ENCODE data around the gene GUCY1A1. TPM values are rescaled to one million over a fixed set of nuclear protein-coding genes. Genes with fewer than 3 reads are reported as not detected.
"Not testable (repeated sequence)": the region's sequence is repeated elsewhere in the genome, so short reads cannot be mapped to it uniquely, and the experiment has no call there.

The GUCY1A1 gene
- total and polyA plus RNA-seq, 4 experiments from 2014 or later: not detected

DNA sequence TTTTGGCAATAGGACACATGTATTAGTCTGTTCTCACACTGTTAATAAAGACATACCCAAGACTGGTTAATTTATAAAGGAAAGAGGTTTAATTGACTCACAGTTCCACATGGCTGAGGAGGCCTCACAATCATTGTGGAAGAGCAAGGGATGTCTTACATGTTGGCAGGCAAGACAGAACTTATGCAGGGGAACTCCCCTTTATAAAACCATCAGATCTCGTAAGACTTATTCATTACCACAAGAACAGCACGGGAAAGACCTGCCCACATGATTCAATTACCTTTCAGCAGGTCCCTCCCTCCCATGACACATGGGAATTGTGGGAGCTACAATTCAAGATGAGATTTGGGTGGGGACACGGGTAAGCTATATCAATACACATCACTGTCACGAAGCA is 15.9 kb upstream of the GUCY1A1 start:
- H3K27me3 Mint-ChIP-seq; H3K27ac Mint-ChIP-seq; H3K36me3 ChIP-seq (ENCODE audit: insufficient read depth, low read length); DNase-seq; H3K9me3 ChIP-seq (ENCODE audit: control insufficient read depth in 1 of 2, low read length in 2 of 2); H3K27ac ChIP-seq (ENCODE audit: low read depth, low read length); intact Hi-C loops (cut with micrococcal nuclease); H3K4me3 ChIP-seq (ENCODE audit: low read length in 2 of 2); H3K4me1 ChIP-seq (ENCODE audit: insufficient read depth, low read length); H3K27me3 ChIP-seq (ENCODE audit: insufficient read depth, low read length); CTCF ChIA-PET (ENCODE audit: partially characterized antibody); H3K9me3 Mint-ChIP-seq; POLR2A ChIA-PET (ENCODE audit: partially characterized antibody); H3K36me3 Mint-ChIP-seq; H3K4me1 Mint-ChIP-seq; H3K4me3 Mint-ChIP-seq: not testable (repeated sequence)

GRCh38 chr4:155653052-155653451 is 13.6 kb upstream of the GUCY1A1 start:
- ChIA-PET POLR2A (ENCODE audit: partially characterized antibody) (no interaction called here), CTCF (ENCODE audit: partially characterized antibody) (no interaction called here)
- H3K27me3 Mint-ChIP-seq: peaks cover 0 to 2% of the 10 kb centered on the region in 2 donors
- H3K9me3 Mint-ChIP-seq: peaks cover 0 to 2% (median 0%) of the 10 kb centered on the region in 8 donors
- no peak overlapping the region for H3K4me3 Mint-ChIP-seq
- intact Hi-C loops (cut with micrococcal nuclease): no loop called here
- Histone ChIP-seq H3K36me3 (ENCODE audit: insufficient read depth, low read length) (no peaks in the 10 kb centered on the region), H3K4me1 (ENCODE audit: insufficient read depth, low read length) (no peaks in the 10 kb centered on the region), H3K4me3 (ENCODE audit: low read length in 2 of 2) (no peak overlapping the region), H3K27me3 (ENCODE audit: insufficient read depth, low read length) (no peaks in the 10 kb centered on the region), H3K27ac (ENCODE audit: low read depth, low read length) (no peak overlapping the region), H3K9me3 (ENCODE audit: control insufficient read depth in 1 of 2, low read length in 2 of 2) (no peaks in the 10 kb centered on the region)
- no peak overlapping the region for H3K27ac Mint-ChIP-seq
- H3K4me1 Mint-ChIP-seq: no peaks in the 10 kb centered on the region
- no peak for DNase-seq
- no peaks in the 10 kb centered on the region for H3K36me3 Mint-ChIP-seq

GRCh38 chr4:155656025-155656424 is 10.6 kb upstream of the GUCY1A1 start:
- Histone ChIP-seq H3K4me3 (ENCODE audit: low read length in 2 of 2) (no peak overlapping the region), H3K27me3 (ENCODE audit: insufficient read depth, low read length) (no peaks in the 10 kb centered on the region), H3K4me1 (ENCODE audit: insufficient read depth, low read length) (no peaks in the 10 kb centered on the region), H3K9me3 (ENCODE audit: control insufficient read depth in 1 of 2, low read length in 2 of 2) (no peaks in the 10 kb centered on the region), H3K36me3 (ENCODE audit: insufficient read depth, low read length) (no peaks in the 10 kb centered on the region), H3K27ac (ENCODE audit: low read depth, low read length) (no peak overlapping the region)
- POLR2A ChIA-PET (ENCODE audit: partially characterized antibody): no interaction called here
- intact Hi-C loops (cut with micrococcal nuclease): no loop called here
- Mint-ChIP-seq H3K27me3 (peaks cover 0 to 2% of the 10 kb centered on the region in 2 donors), H3K9me3 (peaks cover 0 to 2% (median 0%) of the 10 kb centered on the region in 8 donors), H3K4me1 (no peaks in the 10 kb centered on the region), H3K36me3 (no peaks in the 10 kb centered on the region), H3K27ac (no peak overlapping the region), H3K4me3 (no peak overlapping the region)
- DNase-seq: no peak
- CTCF ChIA-PET (ENCODE audit: partially characterized antibody): no interaction called here

- Mint-ChIP-seq H3K4me1 (no peaks in the 10 kb centered on the region), H3K36me3 (no peaks in the 10 kb centered on the region), H3K27ac (no peak overlapping the region), H3K4me3 (no peak overlapping the region), H3K27me3 (peaks cover 0 to 2% of the 10 kb centered on the region in 2 donors), H3K9me3 (peaks cover 0 to 5% (median 0%) of the 10 kb centered on the region in 8 donors)
- ChIA-PET POLR2A (ENCODE audit: partially characterized antibody) (no interaction called here), CTCF (ENCODE audit: partially characterized antibody) (no interaction called here)
- H3K27me3 ChIP-seq (ENCODE audit: insufficient read depth, low read length): no peaks in the 10 kb centered on the region
- no peak overlapping the region for H3K4me3 ChIP-seq (ENCODE audit: low read length in 2 of 2)
- no peaks in the 10 kb centered on the region for H3K9me3 ChIP-seq (ENCODE audit: control insufficient read depth in 1 of 2, low read length in 2 of 2)
- intact Hi-C loops (cut with micrococcal nuclease): no loop called here
- H3K27ac ChIP-seq (ENCODE audit: low read depth, low read length): no peak overlapping the region
- no peak for DNase-seq
- no peaks in the 10 kb centered on the region for H3K4me1 ChIP-seq (ENCODE audit: insufficient read depth, low read length)
- no peaks in the 10 kb centered on the region for H3K36me3 ChIP-seq (ENCODE audit: insufficient read depth, low read length)
These were observed 9.5 kb upstream of the GUCY1A1 start for GRCh38 chr4:155657169-155657568.

DNA sequence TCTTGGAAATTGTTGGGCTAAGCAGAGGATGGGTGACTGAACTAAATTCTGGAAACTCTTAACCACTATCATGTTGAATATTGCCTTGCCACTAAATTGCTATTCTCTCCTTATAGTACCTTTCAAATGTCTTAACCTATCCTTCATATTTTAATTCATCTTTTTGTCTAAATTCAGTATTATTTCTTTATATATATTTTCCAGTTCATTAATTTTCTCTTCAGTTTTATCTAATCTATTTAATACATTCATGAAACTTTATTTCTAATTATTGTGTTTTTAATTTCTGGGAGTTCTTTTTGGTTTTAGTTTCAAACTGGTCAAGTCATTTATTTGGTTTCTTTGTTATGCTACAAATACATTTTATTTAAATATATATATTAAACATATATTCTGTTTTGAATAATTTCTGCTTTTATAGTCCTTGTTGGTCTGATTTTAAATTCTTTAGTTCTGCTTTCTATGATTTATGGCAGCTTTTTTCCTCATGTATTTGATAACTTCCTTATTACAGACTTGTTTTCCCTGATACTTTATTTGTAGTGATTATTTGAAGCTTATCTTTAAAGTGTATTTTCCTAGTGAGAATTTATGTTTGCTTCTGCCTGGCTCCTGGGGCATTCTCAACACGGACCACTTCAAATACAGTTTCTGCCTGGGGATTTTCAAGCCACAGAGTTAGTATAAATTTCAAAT is 8.5 kb upstream of the GUCY1A1 start:
- no peaks in the 10 kb centered on the region for H3K4me1 ChIP-seq (ENCODE audit: insufficient read depth, low read length)
- POLR2A ChIA-PET (ENCODE audit: partially characterized antibody): no interaction called here
- Mint-ChIP-seq H3K4me1 (no peaks in the 10 kb centered on the region), H3K27ac (no peak overlapping the region), H3K27me3 (peaks cover 0 to 3% of the 10 kb centered on the region in 2 donors), H3K4me3 (no peak overlapping the region), H3K9me3 (peaks cover 0 to 5% (median 0%) of the 10 kb centered on the region in 8 donors), H3K36me3 (no peaks in the 10 kb centered on the region)
- DNase-seq: no peak
- no peaks in the 10 kb centered on the region for H3K9me3 ChIP-seq (ENCODE audit: control insufficient read depth in 1 of 2, low read length in 2 of 2)
- H3K27ac ChIP-seq (ENCODE audit: low read depth, low read length): no peak overlapping the region
- intact Hi-C loops (cut with micrococcal nuclease): no loop called here
- no peaks in the 10 kb centered on the region for H3K36me3 ChIP-seq (ENCODE audit: insufficient read depth, low read length)
- no peak overlapping the region for H3K4me3 ChIP-seq (ENCODE audit: low read length in 2 of 2)
- CTCF ChIA-PET (ENCODE audit: partially characterized antibody): no interaction called here
- H3K27me3 ChIP-seq (ENCODE audit: insufficient read depth, low read length): no peaks in the 10 kb centered on the region

GRCh38 chr4:155658681-155659064 is 8.0 kb upstream of the GUCY1A1 start:
- intact Hi-C loops (cut with micrococcal nuclease): no loop called here
- POLR2A ChIA-PET (ENCODE audit: partially characterized antibody): no interaction called here
- Mint-ChIP-seq H3K27me3 (peaks cover 2 to 3% of the 10 kb centered on the region in 2 donors), H3K4me1 (no peaks in the 10 kb centered on the region), H3K36me3 (no peaks in the 10 kb centered on the region), H3K27ac (no peak overlapping the region), H3K4me3 (no peak overlapping the region), H3K9me3 (peaks cover 0 to 5% (median 0%) of the 10 kb centered on the region in 8 donors)
- CTCF ChIA-PET (ENCODE audit: partially characterized antibody): no interaction called here
- no peaks in the 10 kb centered on the region for H3K9me3 ChIP-seq (ENCODE audit: control insufficient read depth in 1 of 2, low read length in 2 of 2)
- DNase-seq: no peak
- H3K36me3 ChIP-seq (ENCODE audit: insufficient read depth, low read length): no peaks in the 10 kb centered on the region
- H3K27ac ChIP-seq (ENCODE audit: low read depth, low read length): no peak overlapping the region
- H3K4me1 ChIP-seq (ENCODE audit: insufficient read depth, low read length): no peaks in the 10 kb centered on the region
- H3K27me3 ChIP-seq (ENCODE audit: insufficient read depth, low read length): no peaks in the 10 kb centered on the region
- H3K4me3 ChIP-seq (ENCODE audit: low read length in 2 of 2): no peak overlapping the region

DNA sequence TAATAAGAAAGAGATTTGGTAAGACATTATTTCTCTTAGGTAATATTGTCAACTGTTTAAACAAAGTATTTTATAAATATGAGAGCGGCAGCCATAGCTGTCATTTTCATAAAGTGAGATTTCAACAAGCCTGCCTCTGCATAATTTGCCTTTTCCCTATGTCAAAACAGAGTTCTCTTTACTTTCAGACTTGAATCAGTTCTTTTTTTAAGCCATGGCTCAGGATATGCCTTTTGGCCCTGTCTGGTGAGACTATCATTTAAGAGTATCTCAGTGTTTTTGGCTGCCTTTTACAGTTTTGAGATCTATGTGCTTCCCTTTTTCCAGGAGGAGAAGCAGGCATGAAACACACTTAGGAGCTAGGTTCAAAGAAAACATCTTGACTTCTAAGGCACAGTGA is 7.5 kb upstream of the GUCY1A1 start:
- Mint-ChIP-seq H3K4me1 (no peaks in the 10 kb centered on the region), H3K27me3 (peaks cover 4 to 6% of the 10 kb centered on the region in 2 donors), H3K4me3 (no peak overlapping the region), H3K36me3 (no peaks in the 10 kb centered on the region), H3K27ac (no peak overlapping the region), H3K9me3 (peaks cover 0 to 5% (median 0%) of the 10 kb centered on the region in 8 donors)
- Histone ChIP-seq H3K9me3 (ENCODE audit: control insufficient read depth in 1 of 2, low read length in 2 of 2) (no peaks in the 10 kb centered on the region), H3K27me3 (ENCODE audit: insufficient read depth, low read length) (no peaks in the 10 kb centered on the region), H3K4me3 (ENCODE audit: low read length in 2 of 2) (no peak overlapping the region), H3K4me1 (ENCODE audit: insufficient read depth, low read length) (no peaks in the 10 kb centered on the region), H3K36me3 (ENCODE audit: insufficient read depth, low read length) (no peaks in the 10 kb centered on the region), H3K27ac (ENCODE audit: low read depth, low read length) (no peak overlapping the region)
- intact Hi-C loops (cut with micrococcal nuclease): no loop called here
- ChIA-PET POLR2A (ENCODE audit: partially characterized antibody) (no interaction called here), CTCF (ENCODE audit: partially characterized antibody) (no interaction called here)
- no peak for DNase-seq

DNA sequence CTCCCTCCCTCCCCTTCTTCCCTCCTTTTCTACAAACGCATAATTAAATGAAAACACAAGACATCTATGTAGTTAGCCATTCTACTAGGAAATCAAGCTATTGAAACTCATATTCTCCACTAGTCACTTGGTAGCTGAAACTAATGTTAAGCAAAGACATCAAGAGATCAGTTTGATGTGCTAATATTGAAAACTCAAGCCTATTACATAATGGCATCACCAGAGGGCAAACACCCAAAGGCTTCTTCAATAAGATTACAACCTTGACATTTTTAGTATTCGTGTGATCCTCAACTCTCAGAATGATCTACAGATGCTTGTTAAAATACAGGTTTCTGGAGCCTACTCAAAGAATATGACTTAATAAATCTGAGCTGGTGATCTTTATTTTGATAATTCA is 6.2 kb upstream of the GUCY1A1 start:
- Histone ChIP-seq H3K4me3 (ENCODE audit: low read length in 2 of 2) (no peak overlapping the region), H3K9me3 (ENCODE audit: control insufficient read depth in 1 of 2, low read length in 2 of 2) (no peaks in the 10 kb centered on the region), H3K27me3 (ENCODE audit: insufficient read depth, low read length) (no peaks in the 10 kb centered on the region), H3K36me3 (ENCODE audit: insufficient read depth, low read length) (no peaks in the 10 kb centered on the region), H3K4me1 (ENCODE audit: insufficient read depth, low read length) (no peaks in the 10 kb centered on the region), H3K27ac (ENCODE audit: low read depth, low read length) (no peak overlapping the region)
- intact Hi-C loops (cut with micrococcal nuclease): no loop called here
- no peaks in the 10 kb centered on the region for H3K36me3 Mint-ChIP-seq
- DNase-seq: no peak
- H3K4me3 Mint-ChIP-seq: no peak overlapping the region
- no peaks in the 10 kb centered on the region for H3K4me1 Mint-ChIP-seq
- H3K27me3 Mint-ChIP-seq: peaks cover 5 to 8% of the 10 kb centered on the region in 2 donors
- H3K27ac Mint-ChIP-seq: no peak overlapping the region
- POLR2A ChIA-PET (ENCODE audit: partially characterized antibody): no interaction called here
- H3K9me3 Mint-ChIP-seq: peaks cover 0 to 5% (median 0%) of the 10 kb centered on the region in 8 donors
- CTCF ChIA-PET (ENCODE audit: partially characterized antibody): no interaction called here

Data from CD4-positive, alpha-beta memory T cell (primary cell).